ENCODE results near the gene SELENOS.

SELENOS gene

GRCh38 chr15:101313041-101313761 lies 35.9 kb upstream of the SELENOS start:
- Histone ChIP-seq H3K36me3 (no peaks in the 10 kb centered on the region), H3K4me1 (ENCODE audit: control insufficient read depth in 1 of 2, insufficient read depth in 1 of 2, low read depth in 1 of 2, low read length in 1 of 2) (no peaks in the 10 kb centered on the region), H3K27ac (no peak overlapping the region), H3K9me3 (no peaks in the 10 kb centered on the region), H3K4me3 (ENCODE audit: low read depth in 1 of 2, low read length in 1 of 2) (no peak overlapping the region), H3K27me3 (peaks cover 66% of the 10 kb centered on the region)
- no peak for TF ChIP-seq CTCF (IDR thresholded peaks at IDR 0.05)

GRCh38 chr15:101310508-101310907 lies 33.2 kb upstream of the SELENOS start:
- H3K36me3 ChIP-seq, result no peaks in the 10 kb centered on the region
- TF ChIP-seq CTCF (IDR thresholded peaks at IDR 0.05), result no peak
- H3K4me3 ChIP-seq (ENCODE audit: low read depth in 1 of 2, low read length in 1 of 2), result no peak overlapping the region
- no peaks in the 10 kb centered on the region for H3K9me3 ChIP-seq
- peaks cover 53% of the 10 kb centered on the region for H3K27me3 ChIP-seq
- no peak overlapping the region for H3K27ac ChIP-seq
- no peaks in the 10 kb centered on the region for H3K4me1 ChIP-seq (ENCODE audit: control insufficient read depth in 1 of 2, insufficient read depth in 1 of 2, low read depth in 1 of 2, low read length in 1 of 2)

GRCh38 chr15:101310161-101310480 lies 32.8 kb upstream of the SELENOS start:
- Histone ChIP-seq H3K27me3 (peaks cover 49% of the 10 kb centered on the region), H3K9me3 (no peaks in the 10 kb centered on the region), H3K36me3 (no peaks in the 10 kb centered on the region), H3K27ac (no peak overlapping the region), H3K4me1 (ENCODE audit: control insufficient read depth in 1 of 2, insufficient read depth in 1 of 2, low read depth in 1 of 2, low read length in 1 of 2) (no peaks in the 10 kb centered on the region), H3K4me3 (ENCODE audit: low read depth in 1 of 2, low read length in 1 of 2) (no peak overlapping the region)
- no peak for TF ChIP-seq CTCF (IDR thresholded peaks at IDR 0.05)

DNA sequence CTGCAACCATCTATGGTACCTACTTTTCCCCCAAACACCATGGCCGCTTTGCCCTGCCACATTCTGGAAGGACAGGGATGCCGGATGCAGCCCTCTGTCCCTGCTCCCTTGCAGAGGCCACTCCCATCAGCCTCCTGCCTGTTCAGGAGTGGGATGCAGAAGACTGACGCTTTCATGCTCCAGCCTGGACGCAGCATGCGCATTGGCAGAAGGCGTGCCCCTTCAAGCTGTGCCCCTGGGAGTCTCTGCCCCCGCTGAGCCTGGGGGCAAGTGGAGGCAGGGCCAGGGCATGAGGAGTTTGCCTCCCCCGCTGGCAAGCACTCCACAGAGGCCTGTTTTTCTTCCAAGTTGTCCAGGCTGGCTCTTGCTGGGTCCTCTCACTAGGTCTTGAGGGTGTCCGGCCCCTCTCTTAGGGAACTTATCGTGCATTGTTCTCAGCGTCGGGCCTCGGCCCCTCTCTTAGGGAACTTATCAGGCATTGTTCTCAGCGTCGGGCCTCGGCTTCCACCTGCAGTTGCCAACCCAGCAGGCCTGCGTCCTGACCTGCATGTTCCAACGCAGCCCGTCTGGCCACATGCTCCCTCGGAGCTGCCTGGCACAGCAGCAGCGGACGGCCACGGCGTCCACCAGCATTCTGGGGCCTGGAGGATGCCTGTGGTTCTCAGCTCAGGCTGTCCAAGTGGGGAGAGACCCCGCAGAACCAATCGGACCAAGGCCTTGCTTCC lies 32.3 kb upstream of the SELENOS start:
- H3K27me3 ChIP-seq, result peaks cover 50% of the 10 kb centered on the region
- TF ChIP-seq CTCF (IDR thresholded peaks at IDR 0.05), result no peak
- no peaks in the 10 kb centered on the region for H3K4me1 ChIP-seq (ENCODE audit: control insufficient read depth in 1 of 2, insufficient read depth in 1 of 2, low read depth in 1 of 2, low read length in 1 of 2)
- no peak overlapping the region for H3K4me3 ChIP-seq (ENCODE audit: low read depth in 1 of 2, low read length in 1 of 2)
- H3K9me3 ChIP-seq, result no peaks in the 10 kb centered on the region
- H3K36me3 ChIP-seq, result no peaks in the 10 kb centered on the region
- H3K27ac ChIP-seq, result no peak overlapping the region

- Histone ChIP-seq H3K4me3 (ENCODE audit: low read depth in 1 of 2, low read length in 1 of 2) (no peak overlapping the region), H3K36me3 (no peaks in the 10 kb centered on the region), H3K27me3 (peaks cover 50% of the 10 kb centered on the region), H3K4me1 (ENCODE audit: control insufficient read depth in 1 of 2, insufficient read depth in 1 of 2, low read depth in 1 of 2, low read length in 1 of 2) (no peaks in the 10 kb centered on the region), H3K27ac (no peak overlapping the region), H3K9me3 (no peaks in the 10 kb centered on the region)
- TF ChIP-seq CTCF (IDR thresholded peaks at IDR 0.05), result no peak
These were observed 31.5 kb upstream of the SELENOS start for GRCh38 chr15:101308604-101309435.
